Measurements from ENCODE around the gene APOF. TPM values are rescaled to one million over a fixed set of nuclear protein-coding genes. Genes with fewer than 3 reads are reported as not detected.

APOF gene
- total and polyA plus RNA-seq, 9 of the 15 experiments (the other 6 are each of a cell fraction or from before 2014, with no cell fraction given), result 0.09 to 0.15 (median 0.12) TPM; not detected in 5

- TF ChIP-seq MEF2A (IDR thresholded peaks at IDR 0.05; ENCODE audit: control insufficient read depth, low read depth, low read length) (peak; percentile 95), NCOA4 (IDR thresholded peaks at IDR 0.05; ENCODE audit: partially characterized antibody) (no peak), FOXJ3 (CRISPR knock-in tag; IDR thresholded peaks at IDR 0.05) (no peak), EGR1 (conservative IDR thresholded peaks at IDR 0.05) (no peak), ETS2 (tag; IDR thresholded peaks at IDR 0.05; ENCODE audit: borderline replicate concordance, poor library complexity, severe bottlenecking) (no peak), SRSF7 (optimal IDR thresholded peaks at IDR 0.05; ENCODE audit: low read depth, low read length) (no peak), FIP1L1 (IDR thresholded peaks at IDR 0.05; ENCODE audit: low read depth, low read length, poor library complexity, severe bottlenecking) (no peak), NR0B1 (IDR thresholded peaks at IDR 0.05; ENCODE audit: partially characterized antibody) (no peak), POLR2AphosphoS2 (IDR thresholded peaks at IDR 0.05; ENCODE audit: low read length) (peak; percentile 90; the same call in 1 of the 2 replicates), MBD2 (IDR thresholded peaks at IDR 0.05; ENCODE audit: borderline replicate concordance, low read depth) (peak; percentile 66; the same call in 1 of the 2 replicates), ZNF778 (CRISPR knock-in tag; IDR thresholded peaks at IDR 0.05) (no peak)
- TF ChIP-seq, protein P1, sequence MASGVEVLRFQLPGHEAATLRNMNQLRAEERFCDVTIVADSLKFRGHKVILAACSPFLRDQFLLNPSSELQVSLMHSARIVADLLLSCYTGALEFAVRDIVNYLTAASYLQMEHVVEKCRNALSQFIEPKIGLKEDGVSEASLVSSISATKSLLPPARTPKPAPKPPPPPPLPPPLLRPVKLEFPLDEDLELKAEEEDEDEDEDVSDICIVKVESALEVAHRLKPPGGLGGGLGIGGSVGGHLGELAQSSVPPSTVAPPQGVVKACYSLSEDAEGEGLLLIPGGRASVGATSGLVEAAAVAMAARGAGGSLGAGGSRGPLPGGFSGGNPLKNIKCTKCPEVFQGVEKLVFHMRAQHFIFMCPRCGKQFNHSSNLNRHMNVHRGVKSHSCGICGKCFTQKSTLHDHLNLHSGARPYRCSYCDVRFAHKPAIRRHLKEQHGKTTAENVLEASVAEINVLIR (CRISPR knock-in tag; IDR thresholded peaks at IDR 0.05), result peak; percentile 70
- TF ChIP-seq, protein P2, sequence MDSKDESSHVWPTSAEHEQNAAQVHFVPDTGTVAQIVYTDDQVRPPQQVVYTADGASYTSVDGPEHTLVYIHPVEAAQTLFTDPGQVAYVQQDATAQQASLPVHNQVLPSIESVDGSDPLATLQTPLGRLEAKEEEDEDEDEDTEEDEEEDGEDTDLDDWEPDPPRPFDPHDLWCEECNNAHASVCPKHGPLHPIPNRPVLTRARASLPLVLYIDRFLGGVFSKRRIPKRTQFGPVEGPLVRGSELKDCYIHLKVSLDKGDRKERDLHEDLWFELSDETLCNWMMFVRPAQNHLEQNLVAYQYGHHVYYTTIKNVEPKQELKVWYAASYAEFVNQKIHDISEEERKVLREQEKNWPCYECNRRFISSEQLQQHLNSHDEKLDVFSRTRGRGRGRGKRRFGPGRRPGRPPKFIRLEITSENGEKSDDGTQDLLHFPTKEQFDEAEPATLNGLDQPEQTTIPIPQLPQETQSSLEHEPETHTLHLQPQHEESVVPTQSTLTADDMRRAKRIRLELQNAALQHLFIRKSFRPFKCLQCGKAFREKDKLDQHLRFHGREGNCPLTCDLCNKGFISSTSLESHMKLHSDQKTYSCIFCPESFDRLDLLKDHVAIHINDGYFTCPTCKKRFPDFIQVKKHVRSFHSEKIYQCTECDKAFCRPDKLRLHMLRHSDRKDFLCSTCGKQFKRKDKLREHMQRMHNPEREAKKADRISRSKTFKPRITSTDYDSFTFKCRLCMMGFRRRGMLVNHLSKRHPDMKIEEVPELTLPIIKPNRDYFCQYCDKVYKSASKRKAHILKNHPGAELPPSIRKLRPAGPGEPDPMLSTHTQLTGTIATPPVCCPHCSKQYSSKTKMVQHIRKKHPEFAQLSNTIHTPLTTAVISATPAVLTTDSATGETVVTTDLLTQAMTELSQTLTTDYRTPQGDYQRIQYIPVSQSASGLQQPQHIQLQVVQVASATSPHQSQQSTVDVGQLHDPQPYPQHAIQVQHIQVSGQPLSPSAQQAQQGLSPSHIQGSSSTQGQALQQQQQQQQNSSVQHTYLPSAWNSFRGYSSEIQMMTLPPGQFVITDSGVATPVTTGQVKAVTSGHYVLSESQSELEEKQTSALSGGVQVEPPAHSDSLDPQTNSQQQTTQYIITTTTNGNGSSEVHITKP (IDR thresholded peaks at IDR 0.05; ENCODE audit: partially characterized antibody), result no peak
- TF ChIP-seq, protein P3, sequence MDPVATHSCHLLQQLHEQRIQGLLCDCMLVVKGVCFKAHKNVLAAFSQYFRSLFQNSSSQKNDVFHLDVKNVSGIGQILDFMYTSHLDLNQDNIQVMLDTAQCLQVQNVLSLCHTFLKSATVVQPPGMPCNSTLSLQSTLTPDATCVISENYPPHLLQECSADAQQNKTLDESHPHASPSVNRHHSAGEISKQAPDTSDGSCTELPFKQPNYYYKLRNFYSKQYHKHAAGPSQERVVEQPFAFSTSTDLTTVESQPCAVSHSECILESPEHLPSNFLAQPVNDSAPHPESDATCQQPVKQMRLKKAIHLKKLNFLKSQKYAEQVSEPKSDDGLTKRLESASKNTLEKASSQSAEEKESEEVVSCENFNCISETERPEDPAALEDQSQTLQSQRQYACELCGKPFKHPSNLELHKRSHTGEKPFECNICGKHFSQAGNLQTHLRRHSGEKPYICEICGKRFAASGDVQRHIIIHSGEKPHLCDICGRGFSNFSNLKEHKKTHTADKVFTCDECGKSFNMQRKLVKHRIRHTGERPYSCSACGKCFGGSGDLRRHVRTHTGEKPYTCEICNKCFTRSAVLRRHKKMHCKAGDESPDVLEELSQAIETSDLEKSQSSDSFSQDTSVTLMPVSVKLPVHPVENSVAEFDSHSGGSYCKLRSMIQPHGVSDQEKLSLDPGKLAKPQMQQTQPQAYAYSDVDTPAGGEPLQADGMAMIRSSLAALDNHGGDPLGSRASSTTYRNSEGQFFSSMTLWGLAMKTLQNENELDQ (CRISPR knock-in tag; IDR thresholded peaks at IDR 0.05; ENCODE audit: borderline replicate concordance), result no peak
- TF ChIP-seq, protein P4, sequence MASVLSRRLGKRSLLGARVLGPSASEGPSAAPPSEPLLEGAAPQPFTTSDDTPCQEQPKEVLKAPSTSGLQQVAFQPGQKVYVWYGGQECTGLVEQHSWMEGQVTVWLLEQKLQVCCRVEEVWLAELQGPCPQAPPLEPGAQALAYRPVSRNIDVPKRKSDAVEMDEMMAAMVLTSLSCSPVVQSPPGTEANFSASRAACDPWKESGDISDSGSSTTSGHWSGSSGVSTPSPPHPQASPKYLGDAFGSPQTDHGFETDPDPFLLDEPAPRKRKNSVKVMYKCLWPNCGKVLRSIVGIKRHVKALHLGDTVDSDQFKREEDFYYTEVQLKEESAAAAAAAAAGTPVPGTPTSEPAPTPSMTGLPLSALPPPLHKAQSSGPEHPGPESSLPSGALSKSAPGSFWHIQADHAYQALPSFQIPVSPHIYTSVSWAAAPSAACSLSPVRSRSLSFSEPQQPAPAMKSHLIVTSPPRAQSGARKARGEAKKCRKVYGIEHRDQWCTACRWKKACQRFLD (CRISPR knock-in tag; IDR thresholded peaks at IDR 0.05), result no peak
Observed at GRCh38 chr12:56336361-56337167, 26.1 kb downstream of the APOF start (continued).

Measured in K562 (cell line).